ENCODE measurements around the gene SEMA3F.

The SEMA3F gene

GRCh38 chr3:50219285-50219684, 64.2 kb downstream of the SEMA3F start:
- H3K36me3 ChIP-seq (ENCODE audit: control insufficient read depth in 4 of 4, insufficient read depth in 4 of 4, low read length in 3 of 4) = no peaks in the 10 kb centered on the region
- no peaks in the 10 kb centered on the region for H3K27me3 ChIP-seq (replicated peaks in 2 of 5; ENCODE audit: control insufficient read depth in 4 of 5, insufficient read depth in 5 of 5, low read length in 4 of 5)
- H3K9me3 ChIP-seq (ENCODE audit: control extremely low read depth in 1 of 5, control insufficient read depth in 4 of 5, insufficient read depth in 2 of 5, low read depth in 1 of 5, low read length in 4 of 5) = no peaks in the 10 kb centered on the region
- 100% methylated on average over 5 of the region's 5 CpGs for WGBS (ENCODE audit: insufficient coverage)
- ChIA-PET CTCF (interaction anchor here (0.7 to 72.5 kb wide), 7 partner anchors 12 to 100 kb away, joined by 3 to 1875 read pairs (median 12); partner anchors contain the start of genes GNAI2, GNAT1, IFRD2 and LSMEM2), POLR2A (interaction anchor here (1.1 kb wide), 1 partner anchor 14 kb away, joined by 3 read pairs; the partner anchor contains the start of gene SLC38A3)
- H3K27ac ChIP-seq (ENCODE audit: insufficient read depth in 1 of 2, low read depth in 1 of 2, low read length in 2 of 2, poor library complexity in 1 of 2, severe bottlenecking in 2 of 2) = no peak overlapping the region
- no peak for DNase-seq
- peaks cover 0 to 20% (median 10%) of the 10 kb centered on the region in 4 experiments for H3K4me1 ChIP-seq (ENCODE audit: control extremely low read depth in 1 of 4, control insufficient read depth in 4 of 4, insufficient read depth in 4 of 4, low read length in 3 of 4)
- H3K4me3 ChIP-seq (ENCODE audit: control insufficient read depth in 1 of 7, extremely low read depth in 1 of 7, insufficient read depth in 4 of 7, low read depth in 2 of 7, low read length in 6 of 7) = no peak overlapping the region

GRCh38 chr3:50220109-50220508, 65.0 kb downstream of the SEMA3F start:
- no peaks in the 10 kb centered on the region for H3K36me3 ChIP-seq (ENCODE audit: control insufficient read depth in 4 of 4, insufficient read depth in 4 of 4, low read length in 3 of 4)
- ChIA-PET POLR2A (no interaction called here), CTCF (interaction anchor here (1.0 to 72.5 kb wide), 5 partner anchors 12 to 98 kb away, joined by 3 to 1875 read pairs (median 176); partner anchors contain the start of genes GNAI2, GNAT1, LSMEM2 and SEMA3B)
- 85% methylated on average over 6 of the region's 6 CpGs for WGBS (ENCODE audit: insufficient coverage)
- H3K4me1 ChIP-seq (ENCODE audit: control extremely low read depth in 1 of 4, control insufficient read depth in 4 of 4, insufficient read depth in 4 of 4, low read length in 3 of 4) = peaks cover 0 to 20% (median 10%) of the 10 kb centered on the region in 4 experiments
- no peak overlapping the region for H3K27ac ChIP-seq (ENCODE audit: insufficient read depth in 1 of 2, low read depth in 1 of 2, low read length in 2 of 2, poor library complexity in 1 of 2, severe bottlenecking in 2 of 2)
- no peaks in the 10 kb centered on the region for H3K9me3 ChIP-seq (ENCODE audit: control extremely low read depth in 1 of 5, control insufficient read depth in 4 of 5, insufficient read depth in 2 of 5, low read depth in 1 of 5, low read length in 4 of 5)
- no peak for DNase-seq
- H3K4me3 ChIP-seq (ENCODE audit: control insufficient read depth in 1 of 7, extremely low read depth in 1 of 7, insufficient read depth in 4 of 7, low read depth in 2 of 7, low read length in 6 of 7) = no peak overlapping the region
- peaks cover 0 to 4% (median 0%) of the 10 kb centered on the region in 5 experiments for H3K27me3 ChIP-seq (replicated peaks in 2 of 5; ENCODE audit: control insufficient read depth in 4 of 5, insufficient read depth in 5 of 5, low read length in 4 of 5)

GRCh38 chr3:50221051-50221410, 65.9 kb downstream of the SEMA3F start:
- H3K4me3 ChIP-seq (ENCODE audit: control insufficient read depth in 1 of 7, extremely low read depth in 1 of 7, insufficient read depth in 4 of 7, low read depth in 2 of 7, low read length in 6 of 7) = no peak overlapping the region
- POLR2A ChIA-PET = interaction anchor here (0.6 to 1.0 kb wide), 3 partner anchors 14 to 69 kb away, joined by 3 to 4 read pairs (median 4); no protein-coding TSS in a partner anchor
- no peak overlapping the region for H3K27ac ChIP-seq (ENCODE audit: insufficient read depth in 1 of 2, low read depth in 1 of 2, low read length in 2 of 2, poor library complexity in 1 of 2, severe bottlenecking in 2 of 2)
- no peaks in the 10 kb centered on the region for H3K36me3 ChIP-seq (ENCODE audit: control insufficient read depth in 4 of 4, insufficient read depth in 4 of 4, low read length in 3 of 4)
- no peak for DNase-seq
- 6% methylated on average over 3 of the region's 4 CpGs for WGBS (ENCODE audit: insufficient coverage)
- H3K9me3 ChIP-seq (ENCODE audit: control extremely low read depth in 1 of 5, control insufficient read depth in 4 of 5, insufficient read depth in 2 of 5, low read depth in 1 of 5, low read length in 4 of 5) = no peaks in the 10 kb centered on the region
- CTCF ChIA-PET = interaction anchor here (0.9 to 72.5 kb wide), 7 partner anchors 11 to 99 kb away, joined by 3 to 1875 read pairs (median 12); partner anchors contain the start of genes GNAI2, GNAT1, LSMEM2 and SEMA3B
- H3K27me3 ChIP-seq (replicated peaks in 2 of 5; ENCODE audit: control insufficient read depth in 4 of 5, insufficient read depth in 5 of 5, low read length in 4 of 5) = peaks cover 0 to 4% (median 0%) of the 10 kb centered on the region in 5 experiments
- H3K4me1 ChIP-seq (ENCODE audit: control extremely low read depth in 1 of 4, control insufficient read depth in 4 of 4, insufficient read depth in 4 of 4, low read length in 3 of 4) = peaks cover 0 to 20% (median 11%) of the 10 kb centered on the region in 4 experiments

- H3K27ac ChIP-seq (ENCODE audit: insufficient read depth in 1 of 2, low read depth in 1 of 2, low read length in 2 of 2, poor library complexity in 1 of 2, severe bottlenecking in 2 of 2) = no peak overlapping the region
- H3K4me1 ChIP-seq (ENCODE audit: control extremely low read depth in 1 of 4, control insufficient read depth in 4 of 4, insufficient read depth in 4 of 4, low read length in 3 of 4) = peaks cover 0 to 20% (median 15%) of the 10 kb centered on the region in 4 experiments
- H3K9me3 ChIP-seq (ENCODE audit: control extremely low read depth in 1 of 5, control insufficient read depth in 4 of 5, insufficient read depth in 2 of 5, low read depth in 1 of 5, low read length in 4 of 5) = no peaks in the 10 kb centered on the region
- H3K36me3 ChIP-seq (ENCODE audit: control insufficient read depth in 4 of 4, insufficient read depth in 4 of 4, low read length in 3 of 4) = no peaks in the 10 kb centered on the region
- H3K27me3 ChIP-seq (replicated peaks in 2 of 5; ENCODE audit: control insufficient read depth in 4 of 5, insufficient read depth in 5 of 5, low read length in 4 of 5) = peaks cover 0 to 4% (median 0%) of the 10 kb centered on the region in 5 experiments
- WGBS (ENCODE audit: insufficient coverage) = 37% methylated on average over 11 of the region's 12 CpGs
- H3K4me3 ChIP-seq (ENCODE audit: control insufficient read depth in 1 of 7, extremely low read depth in 1 of 7, insufficient read depth in 4 of 7, low read depth in 2 of 7, low read length in 6 of 7) = no peak overlapping the region
- CTCF ChIA-PET = interaction anchor here (0.9 to 72.5 kb wide), 6 partner anchors 10 to 96 kb away, joined by 3 to 1875 read pairs (median 90); partner anchors contain the start of genes GNAI2, GNAT1, LSMEM2 and SEMA3B
- no peak for DNase-seq
- POLR2A ChIA-PET = interaction anchor here (0.6 to 1.0 kb wide), 3 partner anchors 14 to 69 kb away, joined by 3 to 4 read pairs (median 4); no protein-coding TSS in a partner anchor
Measured at GRCh38 chr3:50221411-50222168, 66.5 kb downstream of the SEMA3F start.

GRCh38 chr3:50222169-50222528, 67.0 kb downstream of the SEMA3F start:
- Histone ChIP-seq H3K4me1 (ENCODE audit: control extremely low read depth in 1 of 4, control insufficient read depth in 4 of 4, insufficient read depth in 4 of 4, low read length in 3 of 4) (peaks cover 0 to 26% (median 20%) of the 10 kb centered on the region in 4 experiments), H3K4me3 (ENCODE audit: control insufficient read depth in 1 of 7, extremely low read depth in 1 of 7, insufficient read depth in 4 of 7, low read depth in 2 of 7, low read length in 6 of 7) (no peak overlapping the region), H3K36me3 (ENCODE audit: control insufficient read depth in 4 of 4, insufficient read depth in 4 of 4, low read length in 3 of 4) (no peaks in the 10 kb centered on the region), H3K27ac (ENCODE audit: insufficient read depth in 1 of 2, low read depth in 1 of 2, low read length in 2 of 2, poor library complexity in 1 of 2, severe bottlenecking in 2 of 2) (no peak overlapping the region), H3K27me3 (replicated peaks in 2 of 5; ENCODE audit: control insufficient read depth in 4 of 5, insufficient read depth in 5 of 5, low read length in 4 of 5) (peaks cover 0 to 4% (median 0%) of the 10 kb centered on the region in 5 experiments), H3K9me3 (ENCODE audit: control extremely low read depth in 1 of 5, control insufficient read depth in 4 of 5, insufficient read depth in 2 of 5, low read depth in 1 of 5, low read length in 4 of 5) (no peaks in the 10 kb centered on the region)
- WGBS (ENCODE audit: insufficient coverage) = no CpG with 5 or more reads among the region's 1 CpG
- DNase-seq = no peak
- CTCF ChIA-PET = interaction anchor here (0.9 to 72.5 kb wide), 4 partner anchors 10 to 66 kb away, joined by 3 to 1875 read pairs (median 1026); partner anchors contain the start of genes GNAI2, GNAT1, LSMEM2 and SEMA3B
- POLR2A ChIA-PET = interaction anchor here (1.0 kb wide), 1 partner anchor 13 kb away, joined by 4 read pairs; no protein-coding TSS in a partner anchor

- CTCF ChIA-PET = interaction anchor here (0.7 to 72.5 kb wide), 10 partner anchors 7 to 102 kb away, joined by 3 to 1875 read pairs (median 4); partner anchors contain the start of genes GNAI2, GNAT1, LSMEM2 and SEMA3B
- H3K27ac ChIP-seq (ENCODE audit: insufficient read depth in 1 of 2, low read depth in 1 of 2, low read length in 2 of 2, poor library complexity in 1 of 2, severe bottlenecking in 2 of 2) = no peak overlapping the region
- no peak for DNase-seq
- H3K36me3 ChIP-seq (ENCODE audit: control insufficient read depth in 4 of 4, insufficient read depth in 4 of 4, low read length in 3 of 4) = no peaks in the 10 kb centered on the region
- peaks cover 0 to 4% (median 0%) of the 10 kb centered on the region in 5 experiments for H3K27me3 ChIP-seq (replicated peaks in 2 of 5; ENCODE audit: control insufficient read depth in 4 of 5, insufficient read depth in 5 of 5, low read length in 4 of 5)
- no peak overlapping the region for H3K4me3 ChIP-seq (ENCODE audit: control insufficient read depth in 1 of 7, extremely low read depth in 1 of 7, insufficient read depth in 4 of 7, low read depth in 2 of 7, low read length in 6 of 7)
- POLR2A ChIA-PET = interaction anchor here (1.1 kb wide), 1 partner anchor 11 kb away, joined by 3 read pairs; no protein-coding TSS in a partner anchor
- H3K4me1 ChIP-seq (ENCODE audit: control extremely low read depth in 1 of 4, control insufficient read depth in 4 of 4, insufficient read depth in 4 of 4, low read length in 3 of 4) = peaks cover 0 to 48% (median 36%) of the 10 kb centered on the region in 4 experiments
- no peaks in the 10 kb centered on the region for H3K9me3 ChIP-seq (ENCODE audit: control extremely low read depth in 1 of 5, control insufficient read depth in 4 of 5, insufficient read depth in 2 of 5, low read depth in 1 of 5, low read length in 4 of 5)
- WGBS (ENCODE audit: insufficient coverage) = 92% methylated on average over 5 of the region's 5 CpGs
Measured at GRCh38 chr3:50224639-50225038, 69.5 kb downstream of the SEMA3F start.

All from common myeloid progenitor, CD34-positive (primary cell).